Stimulated activated CD8-positive, alpha-beta memory T cell treated with anti-CD3 and anti-CD28 coated beads, Interleukin-7, amount 100 ng/mL, for 1 hour (primary cell): ENCODE measurements around the gene BLACAT1.

Experiments
- DNase-seq, 2 donors: peaks; one replicate each; pipeline ENCODE4 v3.0.0-alpha.2; 2020; ENCODE audit warnings: low read depth in 2 of 2

Gene BLACAT1

GRCh38 chr1:205455581-205456382 lies at the start of gene BLACAT1:
Gene BLACAT1, minus strand, starts transcription at chr1:205456045.
- DNase-seq: no peak

GRCh38 chr1:205505076-205505729 lies 49.4 kb upstream of the BLACAT1 start:
- DNase-seq: no peak

GRCh38 chr1:205504311-205505075 lies 48.6 kb upstream of the BLACAT1 start, which contains the start of gene CDK18:
Gene CDK18, plus strand, starts transcription at chr1:205504669. Its CDS starts 18,499 bp downstream, at chr1:205523168.
- no peak for DNase-seq

- no peak for DNase-seq
Measured at GRCh38 chr1:205502992-205503391, 47.1 kb upstream of the BLACAT1 start.

GRCh38 chr1:205502111-205502810 lies 46.4 kb upstream of the BLACAT1 start:
- no peak for DNase-seq

GRCh38 chr1:205500240-205501233 lies 44.7 kb upstream of the BLACAT1 start:
- no peak for DNase-seq

- no peak for DNase-seq
Measured at GRCh38 chr1:205499789-205500188, 43.9 kb upstream of the BLACAT1 start.

GRCh38 chr1:205497351-205497750 lies 41.5 kb upstream of the BLACAT1 start:
- DNase-seq: no peak

GRCh38 chr1:205496661-205497060 lies 40.8 kb upstream of the BLACAT1 start:
- DNase-seq: no peak

- no peak for DNase-seq
Measured at GRCh38 chr1:205495237-205495823, 39.5 kb upstream of the BLACAT1 start.

- DNase-seq: no peak
Measured at GRCh38 chr1:205494115-205494514, 38.3 kb upstream of the BLACAT1 start.

GRCh38 chr1:205493241-205494085 lies 37.6 kb upstream of the BLACAT1 start:
- DNase-seq: no peak

- no peak for DNase-seq
Measured at GRCh38 chr1:205492774-205493173, 36.9 kb upstream of the BLACAT1 start.

- DNase-seq: no peak
Measured at GRCh38 chr1:205492201-205492667, 36.4 kb upstream of the BLACAT1 start.

- DNase-seq: no peak
Measured at GRCh38 chr1:205491794-205492193, 35.9 kb upstream of the BLACAT1 start.

- no peak for DNase-seq
Measured at GRCh38 chr1:205488074-205488723, 32.4 kb upstream of the BLACAT1 start.

GRCh38 chr1:205486258-205486657 lies 30.4 kb upstream of the BLACAT1 start:
- DNase-seq: no peak
